Caco-2 (cell line): ENCODE results near the gene PIGB. TPM values are rescaled to one million over a fixed set of nuclear protein-coding genes. Genes with fewer than 3 reads are reported as not detected.

Experiments used
- BruUV-seq: library from RNA; stranded (reverse); fragments of 400-500 nt; replicated peaks from 2 replicates; lab custom pipeline; 2021; lab: Mats Ljungman, UMichigan
- CTCF ChIA-PET: fragments of 300-600 bp; sonication (Branson Sonifier 250); formaldehyde crosslinking; loops from one replicate; lab custom pipeline; 2022; ENCODE audit warnings: antibody characterized with exemption; lab: Charles Lee
- POLR2A ChIA-PET: fragments of 300-600 bp; sonication (Branson Sonifier 250); formaldehyde crosslinking; loops from one replicate; lab custom pipeline; 2022; ENCODE audit warnings: antibody characterized with exemption; lab: Charles Lee
- DNase-seq, 2 experiments: peaks; one replicate each; pipeline versions ENCODE4 v3.0.0 to v3.0.0-alpha.2; 2020 to 2022
- H3K27me3 ChIP-seq: replicated peaks from 2 replicates; pipeline ENCODE4 v1.6.0; 2011; ENCODE audit warnings: low read length; ENCODE audit not compliant: control insufficient read depth, insufficient read depth
- H3K36me3 ChIP-seq: 2 replicates; pipeline ENCODE4 v1.5.1; 2011; ENCODE audit warnings: low read length; ENCODE audit not compliant: control insufficient read depth, insufficient read depth
- H3K4me1 ChIP-seq: fragments of 250-450 bp; sonication (Bioruptor Pico); 2 replicates; pipeline ENCODE4 v1.5.1; 2020; ENCODE audit warnings: mild to moderate bottlenecking
- H3K4me3 ChIP-seq: 2 replicates; pipeline ENCODE4 v1.5.1; 2011; ENCODE audit warnings: low read depth, mild to moderate bottlenecking, control low read depth, low read length
- H3K9me3 ChIP-seq: fragments of 250-450 bp; sonication (Bioruptor Pico); 2 replicates; pipeline ENCODE4 v1.5.1; 2020; ENCODE audit warnings: mild to moderate bottlenecking, moderate library complexity
- H3K27ac Mint-ChIP-seq: one replicate; pipeline ENCODE4 v1.8.0; 2022; ENCODE audit warnings: mixed read lengths; ENCODE audit not compliant: unreplicated experiment
- H3K27me3 Mint-ChIP-seq: one replicate; pipeline ENCODE4 v1.8.0; 2022; ENCODE audit warnings: mixed read lengths; ENCODE audit not compliant: insufficient read depth, unreplicated experiment
- H3K36me3 Mint-ChIP-seq: one replicate; pipeline ENCODE4 v1.8.0; 2022; ENCODE audit warnings: mild to moderate bottlenecking, mixed read lengths; ENCODE audit not compliant: insufficient read depth, unreplicated experiment
- H3K4me1 Mint-ChIP-seq: one replicate; pipeline ENCODE4 v1.8.0; 2022; ENCODE audit warnings: low read depth, mixed read lengths; ENCODE audit not compliant: unreplicated experiment
- H3K4me3 Mint-ChIP-seq: one replicate; pipeline ENCODE4 v1.8.0; 2022; ENCODE audit warnings: mild to moderate bottlenecking, moderate library complexity, mixed read lengths; ENCODE audit not compliant: unreplicated experiment
- H3K9me3 Mint-ChIP-seq: one replicate; pipeline ENCODE4 v1.8.0; 2022; ENCODE audit warnings: mixed read lengths; ENCODE audit not compliant: unreplicated experiment
- CTCF ChIP-seq, 2 experiments: fragments of 200-600 bp in 1 of 2; IDR thresholded peaks; 1 replicate in 1 of 2; 2 replicates in 1 of 2; pipeline versions ENCODE4 v1.5.1 to v1.8.0; 2011 to 2022; ENCODE audit warnings: antibody characterized with exemption in 1 of 2, control low read depth in 1 of 2, inconsistent platforms in 1 of 2, low read depth in 1 of 2, low read length in 1 of 2, mild to moderate bottlenecking in 1 of 2, moderate library complexity in 1 of 2; ENCODE audit not compliant: insufficient read depth in 1 of 2, severe bottlenecking in 1 of 2, unreplicated experiment in 1 of 2
- intact Hi-C: fragments of 100-400 bp; cut with micrococcal nuclease; formaldehyde crosslinking; loops from one replicate; pipeline ENCODE4 v1.10.0; 2022; ENCODE audit not compliant: unreplicated experiment
- microRNA-seq: library from miRNA; unstranded; fragments of <30 nt; microRNA quantifications from one replicate; pipeline ENCODE4 v1.2.0, GENCODE V29; 2022
- total RNA-seq: library from RNA; stranded (reverse); gene quantifications from 2 replicates; pipeline ENCODE4 v1.2.3, GENCODE V29; 2022

PIGB gene
- total RNA-seq, 1 experiment from 2014 or later, result 15.5 TPM

GRCh38 chr15:55403531-55403930 lies 84.5 kb downstream of the PIGB start:
- H3K4me3 ChIP-seq, result no peak overlapping the region
- peaks cover 16% of the 10 kb centered on the region for H3K4me1 ChIP-seq
- H3K27me3 ChIP-seq, result no peaks in the 10 kb centered on the region
- no peak for DNase-seq
- no peaks in the 10 kb centered on the region for H3K9me3 ChIP-seq
- no peaks in the 10 kb centered on the region for H3K27me3 Mint-ChIP-seq
- ChIA-PET POLR2A (no interaction called here), CTCF (no interaction called here)
- H3K4me3 Mint-ChIP-seq, result no peak overlapping the region
- H3K36me3 Mint-ChIP-seq, result peaks cover 6% of the 10 kb centered on the region
- BruUV-seq, result no TSS peak
- H3K27ac Mint-ChIP-seq, result peak overlapping the region; percentile 89
- TF ChIP-seq CTCF (IDR thresholded peaks at IDR 0.05; ENCODE audit: insufficient read depth in 1 of 2, low read depth in 1 of 2, low read length in 1 of 2, severe bottlenecking in 1 of 2, unreplicated experiment in 1 of 2), result no peak
- intact Hi-C loops, result no loop called here
- peaks cover 8% of the 10 kb centered on the region for H3K4me1 Mint-ChIP-seq
- H3K36me3 ChIP-seq, result no peaks in the 10 kb centered on the region
- no peaks in the 10 kb centered on the region for H3K9me3 Mint-ChIP-seq

Small RNA genes lying within 50 kb of the gene (microRNA-seq; reads per million reads assigned to microRNA genes)
- gene MIR628, result 74.5 reads per million, percentile 68 among the genes with 10 or more reads in this experiment

Other genes with a start within 250 kb of the PIGB start
- 122 and 124 TPM in 2 replicates for gene RSL24D1, start 122.3 kb upstream of the PIGB start, total RNA-seq
- gene RAB27A, start 29.4 kb upstream of the PIGB start, total RNA-seq, result 6.8 and 8.7 TPM in 2 replicates
- 10.9 and 11.7 TPM in 2 replicates for gene PIGBOS1, start 99 bp upstream of the PIGB start, total RNA-seq
- 51.6 and 54.6 TPM in 2 replicates for gene CCPG1, start 89.1 kb downstream of the PIGB start, total RNA-seq
- gene PIERCE2, start 89.3 kb downstream of the PIGB start, total RNA-seq, result 1.3 TPM in 1 of 2 replicates, not detected in the other
- 1.2 and 4.3 TPM in 2 replicates for gene DNAAF4, start 189.0 kb downstream of the PIGB start, total RNA-seq